GM06990 (cell line): ENCODE results near the gene PHLDA2.

Source experiments
- DNase-seq: peaks from one replicate; pipeline ENCODE4 v3.0.0-alpha.2; 2011; ENCODE audit not compliant: insufficient read length; ENCODE audit errors: extremely low read depth
- H3K27me3 ChIP-seq: replicated peaks from 2 replicates; pipeline ENCODE4 v1.6.0; 2011; ENCODE audit warnings: low read length; ENCODE audit not compliant: control insufficient read depth, insufficient read depth
- H3K36me3 ChIP-seq: 2 replicates; pipeline ENCODE4 v1.5.1; 2011; ENCODE audit warnings: low read length; ENCODE audit not compliant: control insufficient read depth, insufficient read depth
- H3K4me3 ChIP-seq: replicated peaks from 2 replicates; pipeline ENCODE4 v1.5.1; 2011; ENCODE audit warnings: low read depth, mild to moderate bottlenecking, control low read depth, low read length
- TF ChIP-seq, protein P1 (sequence below): IDR thresholded peaks from 2 replicates; pipeline ENCODE4 v1.5.1; 2011; ENCODE audit warnings: low read length, control low read depth, mild to moderate bottlenecking, inconsistent platforms; ENCODE audit not compliant: insufficient read depth, poor library complexity, severe bottlenecking

The PHLDA2 gene

DNA sequence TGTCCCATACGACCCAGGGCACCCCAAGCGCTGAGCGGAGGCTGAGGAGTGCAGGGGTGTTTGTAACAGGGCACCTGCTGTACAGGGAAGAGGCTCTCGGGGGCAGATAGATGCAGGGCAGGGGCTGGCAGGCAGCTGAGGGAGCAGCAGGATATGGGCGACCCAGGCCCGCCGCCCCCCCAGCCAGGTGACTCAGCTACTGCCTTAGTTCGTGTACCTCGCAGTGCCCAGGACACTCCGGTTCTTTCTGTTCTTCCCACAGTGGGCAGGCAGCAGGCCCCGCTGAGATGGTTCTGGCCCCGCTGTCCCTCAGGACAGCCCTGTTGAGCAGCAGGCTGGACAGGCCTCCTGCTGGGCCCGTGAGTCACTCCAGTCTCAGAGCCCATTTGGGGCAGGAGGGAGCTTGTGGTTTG is 16.2 kb downstream of the PHLDA2 start:
- no peak overlapping the region for H3K4me3 ChIP-seq
- TF ChIP-seq, protein P1, sequence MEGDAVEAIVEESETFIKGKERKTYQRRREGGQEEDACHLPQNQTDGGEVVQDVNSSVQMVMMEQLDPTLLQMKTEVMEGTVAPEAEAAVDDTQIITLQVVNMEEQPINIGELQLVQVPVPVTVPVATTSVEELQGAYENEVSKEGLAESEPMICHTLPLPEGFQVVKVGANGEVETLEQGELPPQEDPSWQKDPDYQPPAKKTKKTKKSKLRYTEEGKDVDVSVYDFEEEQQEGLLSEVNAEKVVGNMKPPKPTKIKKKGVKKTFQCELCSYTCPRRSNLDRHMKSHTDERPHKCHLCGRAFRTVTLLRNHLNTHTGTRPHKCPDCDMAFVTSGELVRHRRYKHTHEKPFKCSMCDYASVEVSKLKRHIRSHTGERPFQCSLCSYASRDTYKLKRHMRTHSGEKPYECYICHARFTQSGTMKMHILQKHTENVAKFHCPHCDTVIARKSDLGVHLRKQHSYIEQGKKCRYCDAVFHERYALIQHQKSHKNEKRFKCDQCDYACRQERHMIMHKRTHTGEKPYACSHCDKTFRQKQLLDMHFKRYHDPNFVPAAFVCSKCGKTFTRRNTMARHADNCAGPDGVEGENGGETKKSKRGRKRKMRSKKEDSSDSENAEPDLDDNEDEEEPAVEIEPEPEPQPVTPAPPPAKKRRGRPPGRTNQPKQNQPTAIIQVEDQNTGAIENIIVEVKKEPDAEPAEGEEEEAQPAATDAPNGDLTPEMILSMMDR, result no peak
- no peaks in the 10 kb centered on the region for H3K27me3 ChIP-seq
- DNase-seq, result no peak
- no peaks in the 10 kb centered on the region for H3K36me3 ChIP-seq

DNA sequence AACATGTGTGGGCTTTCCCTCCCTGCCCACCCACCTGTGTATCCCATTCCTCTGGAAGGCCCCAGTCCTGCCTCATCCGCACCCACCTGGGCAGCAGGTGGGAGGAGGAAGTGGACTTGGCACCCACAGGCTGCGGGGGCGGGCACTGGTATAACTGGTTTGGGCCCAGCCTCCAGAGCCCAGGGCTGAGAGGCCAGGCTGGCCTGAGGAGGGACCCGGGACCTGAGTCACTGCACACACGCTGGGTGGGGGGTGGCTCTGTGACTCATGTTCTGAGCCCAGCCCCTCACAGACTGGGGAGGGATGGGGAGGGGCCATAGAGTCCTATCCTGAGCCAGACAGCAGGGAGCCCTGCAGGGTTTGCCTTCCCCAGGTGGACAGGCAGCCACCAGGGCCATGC is 16.7 kb downstream of the PHLDA2 start:
- H3K4me3 ChIP-seq, result no peak overlapping the region

DNA sequence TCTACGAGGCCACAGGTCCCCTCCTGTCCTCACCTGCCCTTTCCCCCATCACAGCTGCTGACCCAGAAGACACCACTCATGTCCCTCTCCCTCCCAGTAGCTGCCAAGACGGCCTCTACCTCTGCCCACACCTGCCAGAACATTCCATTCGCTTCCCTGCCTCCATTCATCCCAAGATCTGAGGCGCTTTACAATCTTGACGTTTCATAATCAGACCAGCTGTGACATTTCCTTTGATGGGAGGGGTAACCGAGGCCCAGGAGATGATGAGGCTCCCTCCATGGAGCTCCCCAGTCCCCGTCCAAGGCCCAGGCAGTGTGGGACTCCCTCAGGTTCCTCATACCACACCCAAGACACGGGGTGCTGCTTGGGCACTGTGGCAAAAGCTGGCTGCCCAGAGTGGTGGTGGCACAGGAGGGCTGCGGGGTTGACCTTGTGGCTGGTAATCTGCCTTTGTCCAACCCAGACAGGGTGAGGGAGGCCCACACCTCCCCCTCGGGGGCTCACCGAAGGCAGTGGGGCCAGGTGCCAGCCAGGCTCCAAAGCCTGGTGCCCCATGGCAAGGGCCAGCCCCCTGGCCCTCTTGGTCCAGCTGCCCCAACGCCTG is 17.3 kb downstream of the PHLDA2 start:
- Histone ChIP-seq H3K36me3 (no peaks in the 10 kb centered on the region), H3K4me3 (no peak overlapping the region), H3K27me3 (no peaks in the 10 kb centered on the region)
- no peak for DNase-seq
- TF ChIP-seq, protein P1, result no peak

More for the DNA sequence above, 16.7 kb downstream of the PHLDA2 start:
- Histone ChIP-seq H3K36me3 (no peaks in the 10 kb centered on the region), H3K27me3 (no peaks in the 10 kb centered on the region)
- TF ChIP-seq, protein P1, result no peak
- no peak for DNase-seq

DNA sequence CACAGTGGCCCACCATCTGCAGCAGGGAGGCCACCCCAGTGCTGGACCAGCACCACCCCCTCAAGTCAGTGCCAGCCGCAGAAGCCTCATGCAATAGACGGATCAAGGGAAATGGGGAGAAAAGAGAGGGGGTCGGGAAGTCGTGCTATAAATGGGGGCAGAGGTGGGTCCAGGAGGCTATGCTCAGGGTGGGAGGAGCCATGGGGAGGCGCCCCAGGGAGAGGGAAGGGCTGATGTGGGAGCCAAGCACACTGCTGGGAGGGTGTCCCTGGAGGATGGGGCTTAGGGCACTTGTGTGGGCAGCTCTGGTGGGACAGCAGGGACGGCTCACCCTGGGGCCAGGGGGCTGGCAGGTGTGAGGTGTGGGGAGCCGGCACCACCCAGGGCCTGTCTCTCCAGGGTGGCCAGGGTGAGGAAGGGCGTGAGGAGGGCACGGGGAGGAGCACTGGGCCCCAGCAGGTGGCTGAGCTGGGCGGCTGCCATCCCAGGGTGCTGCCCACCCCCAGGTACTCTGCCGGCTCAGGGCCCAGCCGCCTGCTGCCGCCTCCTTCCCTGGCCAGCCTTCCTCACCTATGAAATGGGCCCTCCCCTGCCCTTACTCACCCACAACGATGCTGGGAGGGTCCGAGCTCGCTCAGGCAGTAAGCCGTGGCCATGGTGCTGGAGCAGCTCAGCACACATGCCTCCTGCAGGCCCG is 18.0 kb downstream of the PHLDA2 start:
- Histone ChIP-seq H3K4me3 (no peak overlapping the region), H3K36me3 (no peaks in the 10 kb centered on the region), H3K27me3 (no peaks in the 10 kb centered on the region)
- TF ChIP-seq, protein P1, result no peak
- DNase-seq, result no peak

DNA sequence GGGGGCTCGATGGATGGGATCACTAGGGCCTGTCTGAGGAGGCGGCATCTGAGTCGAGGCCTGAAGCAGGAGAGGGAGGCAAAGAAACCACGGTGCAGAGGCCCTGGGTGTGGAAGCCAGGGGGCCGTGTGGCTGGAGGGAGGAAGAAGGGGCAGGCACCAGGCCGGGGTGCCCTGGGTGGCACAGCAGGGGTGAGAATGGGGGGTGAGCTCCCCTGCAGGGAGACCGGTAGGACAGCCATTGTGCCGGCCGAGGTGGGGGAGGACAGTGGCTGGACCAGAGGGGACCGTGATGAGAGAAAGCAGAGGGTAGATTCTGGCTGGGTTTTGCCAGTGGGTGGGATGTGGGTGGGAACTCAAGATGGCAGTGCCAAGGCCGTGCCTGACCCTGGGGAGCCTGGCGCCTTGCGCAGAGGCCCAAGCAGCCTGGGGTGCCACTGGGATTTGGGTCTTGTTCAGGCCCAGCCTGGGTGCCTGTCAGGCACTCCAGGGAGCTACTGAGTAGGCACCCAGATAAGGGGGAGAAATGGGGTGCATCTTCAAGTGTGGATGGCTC is 18.7 kb downstream of the PHLDA2 start:
- Histone ChIP-seq H3K36me3 (no peaks in the 10 kb centered on the region), H3K4me3 (no peak overlapping the region), H3K27me3 (no peaks in the 10 kb centered on the region)
- TF ChIP-seq, protein P1, result no peak
- DNase-seq, result no peak
